Parathyroid adenoma (tissue), 2 donors: ENCODE results near the gene GXYLT2.

ENCODE experiments used
- H2AFZ ChIP-seq: fragments of 300-600 bp; sonication (generic); one replicate; pipeline ENCODE4 v1.7.0; 2017; ENCODE audit warnings: antibody characterized with exemption, mild to moderate bottlenecking
- H3K27ac ChIP-seq: fragments of 300-600 bp; sonication (generic); one replicate; pipeline ENCODE4 v1.7.0; 2017
- H3K27me3 ChIP-seq: fragments of 300-600 bp; sonication (generic); one replicate; pipeline ENCODE4 v1.7.0; 2017; ENCODE audit warnings: low read length; ENCODE audit not compliant: control insufficient read depth, insufficient read depth
- H3K36me3 ChIP-seq: fragments of 300-600 bp; sonication (generic); one replicate; pipeline ENCODE4 v1.7.0; 2017; ENCODE audit warnings: low read length; ENCODE audit not compliant: control insufficient read depth, insufficient read depth
- H3K4me1 ChIP-seq: fragments of 300-600 bp; sonication (generic); one replicate; pipeline ENCODE4 v1.7.0; 2017; ENCODE audit warnings: control low read depth
- H3K4me2 ChIP-seq: fragments of 300-600 bp; sonication (generic); one replicate; pipeline ENCODE4 v1.7.0; 2017; ENCODE audit warnings: low read length
- H3K4me3 ChIP-seq: fragments of 300-600 bp; sonication (generic); one replicate; pipeline ENCODE4 v1.7.0; 2017; ENCODE audit warnings: low read depth, low read length
- H3K79me2 ChIP-seq: fragments of 300-600 bp; sonication (generic); one replicate; pipeline ENCODE4 v1.7.0; 2017; ENCODE audit warnings: control low read depth
- H3K9ac ChIP-seq: fragments of 300-600 bp; sonication (generic); one replicate; pipeline ENCODE4 v1.7.0; 2017; ENCODE audit warnings: mild to moderate bottlenecking
- H3K9me3 ChIP-seq: fragments of 300-600 bp; sonication (generic); one replicate; pipeline ENCODE4 v1.7.0; 2017; ENCODE audit warnings: low read length; ENCODE audit not compliant: control insufficient read depth
- TF ChIP-seq, protein P1 (sequence below): fragments of 300-600 bp; sonication (generic); IDR thresholded peaks from one replicate; pipeline ENCODE4 v1.7.0; 2017; ENCODE audit warnings: antibody characterized with exemption, mild to moderate bottlenecking
- donor health status: primary hyperparathyroidism.

Gene GXYLT2

DNA sequence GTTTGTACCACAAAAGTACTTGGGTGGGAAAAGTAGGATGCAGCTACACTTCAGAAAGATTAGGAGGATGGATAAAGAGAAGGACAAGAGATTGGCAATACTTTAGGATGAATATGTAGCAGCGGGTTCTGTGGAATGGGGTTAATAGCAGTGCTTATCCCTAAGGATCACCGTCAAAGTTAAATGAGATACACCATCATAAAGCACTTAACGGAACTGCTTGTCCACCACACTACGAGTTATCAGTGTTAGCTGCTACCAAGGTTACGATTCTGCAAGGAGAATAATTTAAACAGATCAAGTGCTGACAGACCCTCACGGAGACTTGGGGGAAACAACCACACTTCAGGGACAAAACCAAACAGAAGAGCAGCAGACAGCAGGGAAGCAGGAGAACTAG, 40.6 kb upstream of the GXYLT2 start:
- Histone ChIP-seq H3K36me3 (no peaks in the 10 kb centered on the region), H3K27me3 (no peaks in the 10 kb centered on the region), H3K9ac (no peak overlapping the region), H3K79me2 (no peaks in the 10 kb centered on the region), H2AFZ (peak overlapping the region; percentile 82), H3K9me3 (no peaks in the 10 kb centered on the region), H3K4me1 (peaks cover 7% of the 10 kb centered on the region), H3K4me3 (peak overlapping the region; percentile 78), H3K4me2 (peak overlapping the region; percentile 76), H3K27ac (peak overlapping the region; percentile 44)
- TF ChIP-seq, protein P1, sequence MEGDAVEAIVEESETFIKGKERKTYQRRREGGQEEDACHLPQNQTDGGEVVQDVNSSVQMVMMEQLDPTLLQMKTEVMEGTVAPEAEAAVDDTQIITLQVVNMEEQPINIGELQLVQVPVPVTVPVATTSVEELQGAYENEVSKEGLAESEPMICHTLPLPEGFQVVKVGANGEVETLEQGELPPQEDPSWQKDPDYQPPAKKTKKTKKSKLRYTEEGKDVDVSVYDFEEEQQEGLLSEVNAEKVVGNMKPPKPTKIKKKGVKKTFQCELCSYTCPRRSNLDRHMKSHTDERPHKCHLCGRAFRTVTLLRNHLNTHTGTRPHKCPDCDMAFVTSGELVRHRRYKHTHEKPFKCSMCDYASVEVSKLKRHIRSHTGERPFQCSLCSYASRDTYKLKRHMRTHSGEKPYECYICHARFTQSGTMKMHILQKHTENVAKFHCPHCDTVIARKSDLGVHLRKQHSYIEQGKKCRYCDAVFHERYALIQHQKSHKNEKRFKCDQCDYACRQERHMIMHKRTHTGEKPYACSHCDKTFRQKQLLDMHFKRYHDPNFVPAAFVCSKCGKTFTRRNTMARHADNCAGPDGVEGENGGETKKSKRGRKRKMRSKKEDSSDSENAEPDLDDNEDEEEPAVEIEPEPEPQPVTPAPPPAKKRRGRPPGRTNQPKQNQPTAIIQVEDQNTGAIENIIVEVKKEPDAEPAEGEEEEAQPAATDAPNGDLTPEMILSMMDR, result no peak

DNA sequence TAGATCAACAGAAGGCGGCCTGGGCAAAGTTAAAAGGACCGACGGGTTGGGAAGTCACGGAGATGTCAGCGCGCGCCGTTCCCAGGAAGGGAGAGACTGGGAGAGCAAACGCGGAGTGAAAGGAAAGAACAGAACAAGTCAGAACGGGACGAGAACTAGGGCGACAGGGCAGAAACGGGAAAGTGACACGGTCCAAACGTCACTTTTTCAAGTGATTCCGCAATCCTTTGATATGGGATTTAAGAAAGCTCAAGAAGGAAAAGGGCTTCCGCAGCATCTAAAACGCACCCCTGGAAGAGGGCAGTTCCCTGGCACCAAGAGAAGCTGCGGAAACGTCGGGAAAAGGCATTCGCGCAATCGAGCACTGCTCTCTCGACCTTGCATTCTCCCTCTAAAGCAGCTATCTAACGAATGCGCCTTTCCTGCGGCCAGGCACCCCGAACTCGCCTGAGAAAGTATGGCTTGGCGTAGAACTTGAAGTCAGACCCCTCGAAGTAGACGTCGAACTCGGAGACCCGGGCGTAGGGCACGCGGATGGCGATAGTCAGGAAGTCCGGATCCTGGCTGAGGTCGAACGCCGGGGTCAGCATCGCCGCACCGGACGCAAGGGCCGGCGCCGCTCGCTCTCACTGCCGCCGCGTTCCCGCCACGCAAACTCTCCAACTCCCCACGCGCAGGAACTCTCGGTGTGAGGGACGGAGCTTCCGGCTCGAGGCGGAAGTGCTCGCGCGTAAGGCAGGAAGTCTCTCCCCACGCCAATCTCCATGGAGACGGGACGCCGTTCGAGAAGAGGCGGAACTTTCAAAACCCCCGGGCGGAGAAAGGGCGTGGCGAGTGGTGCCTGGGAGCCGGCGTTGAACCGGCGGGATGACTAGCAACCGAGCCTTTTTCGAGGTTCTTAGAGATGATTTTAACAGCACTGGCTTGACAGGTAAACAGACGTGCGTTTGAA, 39.8 kb upstream of the GXYLT2 start, which contains the start of gene SHQ1:
SHQ1 (minus strand) TSS at position 695 of the 952 bp plus-strand sequence; CDS start at position 590, 105 bp downstream.
- Histone ChIP-seq H3K9ac (no peak within 1 kb of the TSS), H2AFZ (peak within 1 kb of the TSS; percentile 82), H3K9me3 (no peaks in the 10 kb centered on the region), H3K4me3 (peak within 1 kb of the TSS; percentile 78), H3K79me2 (no peaks in the 10 kb centered on the region), H3K27me3 (no peaks in the 10 kb centered on the region), H3K4me1 (peaks cover 7% of the 10 kb centered on the region), H3K36me3 (no peaks in the 10 kb centered on the region), H3K4me2 (peak within 1 kb of the TSS; percentile 76), H3K27ac (peak within 1 kb of the TSS; percentile 44)
- TF ChIP-seq, protein P1, result no peak

GRCh38 chr3:72848703-72849081, 39.2 kb upstream of the GXYLT2 start:
- H3K4me1 ChIP-seq, result peaks cover 7% of the 10 kb centered on the region
- no peaks in the 10 kb centered on the region for H3K9me3 ChIP-seq
- H3K9ac ChIP-seq, result no peak overlapping the region
- H2AFZ ChIP-seq, result peak overlapping the region; percentile 82
- H3K27ac ChIP-seq, result no peak overlapping the region
- no peaks in the 10 kb centered on the region for H3K79me2 ChIP-seq
- no peaks in the 10 kb centered on the region for H3K27me3 ChIP-seq
- peak overlapping the region; percentile 65 for H3K4me2 ChIP-seq
- H3K4me3 ChIP-seq, result peak overlapping the region; percentile 78
- no peaks in the 10 kb centered on the region for H3K36me3 ChIP-seq
- TF ChIP-seq, protein P1, result no peak

DNA sequence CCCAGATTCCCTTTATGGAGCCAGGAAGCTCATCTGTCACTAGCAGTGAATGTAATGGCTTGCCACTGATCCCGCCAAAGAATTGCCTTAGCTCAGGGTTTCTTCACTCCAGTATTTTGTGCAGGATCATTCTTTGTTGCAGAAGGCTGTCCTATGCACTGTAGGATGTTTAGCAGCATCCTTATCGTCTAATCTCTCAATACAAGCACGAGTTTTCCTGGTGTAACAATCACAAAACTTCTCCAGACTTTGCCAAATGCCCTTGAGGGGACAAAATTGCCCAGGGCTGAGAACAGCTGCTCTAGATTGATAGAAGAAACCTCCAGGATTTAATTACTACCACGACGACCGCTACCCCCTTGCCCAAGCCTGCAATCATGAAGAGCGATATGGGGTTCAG, 32.8 kb upstream of the GXYLT2 start:
- H3K4me2 ChIP-seq, result no peak overlapping the region
- no peak overlapping the region for H3K4me3 ChIP-seq
- H3K79me2 ChIP-seq, result no peaks in the 10 kb centered on the region
- no peaks in the 10 kb centered on the region for H3K27me3 ChIP-seq
- H3K9ac ChIP-seq, result no peak overlapping the region
- no peak overlapping the region for H3K27ac ChIP-seq
- H3K36me3 ChIP-seq, result no peaks in the 10 kb centered on the region
- peaks cover 2% of the 10 kb centered on the region for H3K4me1 ChIP-seq
- H3K9me3 ChIP-seq, result no peaks in the 10 kb centered on the region
- peak overlapping the region; percentile 23 for H2AFZ ChIP-seq
- TF ChIP-seq, protein P1, result no peak
